GM12865 (cell line): Measurements from ENCODE around the gene CPA1.

Source experiments
- DNase-seq: peaks from one replicate; pipeline ENCODE4 v3.0.0; 2010; ENCODE audit warnings: low read depth
- H3K4me3 ChIP-seq: 2 replicates; pipeline ENCODE4 v1.5.1; 2011; ENCODE audit warnings: mild to moderate bottlenecking, low read depth, low read length, control low read depth
- TF ChIP-seq, protein P1 (sequence below): IDR thresholded peaks from 2 replicates; pipeline ENCODE4 v1.5.1; 2011; ENCODE audit warnings: low read length, control low read depth, low read depth, inconsistent platforms; ENCODE audit not compliant: insufficient read depth; ENCODE audit errors: missing control alignments

CPA1 gene

DNA sequence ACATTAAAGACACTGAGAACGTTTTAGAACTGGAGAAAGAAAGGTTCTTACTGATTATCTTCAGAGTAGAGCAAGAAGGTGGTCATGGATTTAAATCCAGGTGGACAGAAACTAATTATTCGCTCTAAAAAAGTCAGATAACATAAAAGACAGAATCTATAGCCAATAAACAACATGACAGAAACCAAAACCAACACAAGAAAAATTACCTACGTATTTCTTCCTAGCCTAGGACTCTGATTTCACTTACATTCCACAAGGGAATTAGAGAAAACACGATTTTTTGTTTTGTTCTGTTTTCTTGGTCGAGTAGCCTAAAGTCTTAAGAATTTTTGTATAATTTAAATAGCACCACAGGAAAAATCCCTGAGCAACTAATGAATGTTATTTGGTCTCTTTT lies 15.1 kb downstream of the CPA1 start:
- no peak for DNase-seq
- TF ChIP-seq, protein P1, sequence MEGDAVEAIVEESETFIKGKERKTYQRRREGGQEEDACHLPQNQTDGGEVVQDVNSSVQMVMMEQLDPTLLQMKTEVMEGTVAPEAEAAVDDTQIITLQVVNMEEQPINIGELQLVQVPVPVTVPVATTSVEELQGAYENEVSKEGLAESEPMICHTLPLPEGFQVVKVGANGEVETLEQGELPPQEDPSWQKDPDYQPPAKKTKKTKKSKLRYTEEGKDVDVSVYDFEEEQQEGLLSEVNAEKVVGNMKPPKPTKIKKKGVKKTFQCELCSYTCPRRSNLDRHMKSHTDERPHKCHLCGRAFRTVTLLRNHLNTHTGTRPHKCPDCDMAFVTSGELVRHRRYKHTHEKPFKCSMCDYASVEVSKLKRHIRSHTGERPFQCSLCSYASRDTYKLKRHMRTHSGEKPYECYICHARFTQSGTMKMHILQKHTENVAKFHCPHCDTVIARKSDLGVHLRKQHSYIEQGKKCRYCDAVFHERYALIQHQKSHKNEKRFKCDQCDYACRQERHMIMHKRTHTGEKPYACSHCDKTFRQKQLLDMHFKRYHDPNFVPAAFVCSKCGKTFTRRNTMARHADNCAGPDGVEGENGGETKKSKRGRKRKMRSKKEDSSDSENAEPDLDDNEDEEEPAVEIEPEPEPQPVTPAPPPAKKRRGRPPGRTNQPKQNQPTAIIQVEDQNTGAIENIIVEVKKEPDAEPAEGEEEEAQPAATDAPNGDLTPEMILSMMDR = no peak
- H3K4me3 ChIP-seq = no peak overlapping the region

DNA sequence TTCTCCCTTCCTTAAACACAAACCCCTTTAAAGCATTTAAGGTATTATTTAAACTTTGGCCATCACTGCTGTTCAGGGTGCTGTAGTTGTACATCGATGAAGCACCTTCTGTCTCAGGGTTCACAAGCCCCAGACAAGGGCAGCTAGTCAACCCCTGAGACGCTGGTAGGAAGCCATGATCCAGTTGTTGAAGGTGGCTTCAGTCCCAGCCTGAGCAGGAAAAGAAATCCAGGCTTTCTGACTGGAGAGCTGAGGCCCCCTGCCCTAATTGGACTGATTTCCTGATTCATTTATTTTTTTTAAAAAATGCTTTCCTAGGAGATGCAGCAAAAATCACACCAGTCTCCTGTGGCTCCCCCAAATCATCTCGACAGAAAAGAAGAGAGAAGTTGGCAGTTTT lies 15.8 kb downstream of the CPA1 start:
- DNase-seq = no peak
- TF ChIP-seq, protein P1 = no peak
- H3K4me3 ChIP-seq = no peak overlapping the region

DNA sequence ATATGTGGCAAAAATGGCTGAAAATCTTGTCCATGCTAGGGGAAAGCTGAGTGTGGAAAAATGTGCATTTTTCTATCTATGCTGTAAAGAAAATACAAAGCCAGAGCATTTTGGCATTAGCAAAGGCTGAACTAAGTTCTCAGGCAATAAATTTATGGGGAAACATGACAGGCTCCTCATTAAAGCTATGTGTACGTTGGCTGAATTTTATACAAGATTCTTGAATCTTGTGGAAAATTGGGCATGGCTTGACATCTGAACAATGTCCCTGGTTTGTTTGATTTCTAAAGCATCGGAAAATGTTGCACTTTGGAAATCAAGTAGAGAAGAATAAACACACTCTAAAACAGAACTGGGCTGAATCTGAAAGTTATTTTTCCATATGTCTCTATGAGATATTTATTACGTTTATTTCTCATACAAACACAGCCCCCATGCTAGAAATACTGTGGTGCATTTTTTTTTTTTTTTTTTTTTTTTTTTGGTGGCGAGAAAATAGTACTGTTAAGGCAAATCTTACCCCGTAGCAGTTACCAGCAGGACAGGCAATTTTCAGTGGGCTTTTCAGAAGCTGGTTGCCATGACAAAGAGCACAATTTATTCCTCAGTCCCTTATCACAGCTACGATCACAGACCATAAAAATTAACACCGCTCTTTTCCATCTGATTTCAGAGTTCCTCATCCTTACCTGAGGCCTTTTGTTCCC lies 16.9 kb downstream of the CPA1 start:
- H3K4me3 ChIP-seq = no peak overlapping the region
- TF ChIP-seq, protein P1 = no peak
- no peak for DNase-seq

DNA sequence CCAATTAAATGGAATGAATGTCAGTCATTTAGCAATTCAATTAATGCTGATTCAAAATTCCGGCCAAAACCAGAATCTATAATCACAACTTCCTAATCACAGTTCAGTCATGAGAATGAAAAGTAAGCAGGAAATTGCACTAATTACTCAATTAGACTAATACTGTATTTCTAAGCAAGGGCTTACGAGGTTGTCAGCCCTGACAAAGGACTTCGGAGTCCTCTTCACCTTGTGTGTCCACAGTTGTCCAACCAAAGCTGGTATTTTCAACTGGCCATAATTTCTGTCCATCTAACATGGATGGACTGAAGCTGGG lies 17.4 kb downstream of the CPA1 start:
- no peak for DNase-seq

DNA sequence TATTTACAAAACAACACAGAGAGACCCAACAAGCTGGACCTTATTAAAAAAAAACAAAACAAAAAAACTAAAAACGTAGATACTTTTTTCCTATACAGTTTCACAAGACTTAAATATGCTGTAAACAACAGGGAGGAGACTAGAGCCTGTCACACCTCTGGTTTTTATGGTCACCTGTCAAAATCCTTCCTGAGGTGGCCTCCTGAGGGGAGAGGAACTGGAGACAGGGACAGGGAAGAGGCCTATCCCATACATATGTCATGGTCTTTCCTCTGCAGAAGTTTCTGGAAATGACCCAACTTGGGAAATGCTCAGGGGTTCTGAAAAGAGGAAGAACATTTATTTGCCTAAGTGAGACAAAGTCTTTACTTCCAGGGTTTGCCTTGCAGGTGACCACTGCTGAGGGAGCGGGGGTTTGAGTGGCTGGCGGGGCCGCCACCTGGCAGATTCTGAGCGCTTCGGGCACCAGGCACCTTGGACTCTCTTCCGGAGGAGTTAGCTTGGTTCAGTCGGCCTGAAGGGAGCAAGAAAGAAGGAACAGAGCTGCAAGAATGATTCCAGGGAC lies 18.3 kb downstream of the CPA1 start:
- DNase-seq = no peak
- TF ChIP-seq, protein P1 = no peak
- H3K4me3 ChIP-seq = no peak overlapping the region

More for the DNA sequence above, 17.4 kb downstream of the CPA1 start:
- TF ChIP-seq, protein P1 = no peak
- no peak overlapping the region for H3K4me3 ChIP-seq

DNA sequence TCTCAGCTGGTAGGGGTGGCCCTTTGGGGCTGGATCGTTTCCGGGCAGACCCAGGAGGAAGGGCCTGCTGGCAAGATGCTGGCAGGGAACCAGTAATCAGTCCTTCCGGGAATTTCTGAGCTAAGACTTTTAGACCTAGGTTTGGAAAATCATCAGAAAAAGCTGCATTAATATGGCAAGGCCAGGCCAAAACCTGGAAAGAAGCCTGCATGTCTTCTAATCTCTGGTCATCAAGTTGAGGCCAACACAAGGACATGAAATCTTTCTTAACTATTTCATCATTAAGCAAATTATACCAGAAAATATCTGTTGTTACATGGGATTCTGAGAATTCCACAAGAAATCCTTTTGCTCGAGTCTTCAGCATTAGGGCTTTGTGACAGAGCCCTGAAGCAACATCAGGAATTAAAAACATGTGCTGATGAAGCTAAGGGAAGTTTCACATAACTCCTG lies 19.9 kb downstream of the CPA1 start:
- DNase-seq = no peak
- TF ChIP-seq, protein P1 = no peak
- H3K4me3 ChIP-seq = no peak overlapping the region

DNA sequence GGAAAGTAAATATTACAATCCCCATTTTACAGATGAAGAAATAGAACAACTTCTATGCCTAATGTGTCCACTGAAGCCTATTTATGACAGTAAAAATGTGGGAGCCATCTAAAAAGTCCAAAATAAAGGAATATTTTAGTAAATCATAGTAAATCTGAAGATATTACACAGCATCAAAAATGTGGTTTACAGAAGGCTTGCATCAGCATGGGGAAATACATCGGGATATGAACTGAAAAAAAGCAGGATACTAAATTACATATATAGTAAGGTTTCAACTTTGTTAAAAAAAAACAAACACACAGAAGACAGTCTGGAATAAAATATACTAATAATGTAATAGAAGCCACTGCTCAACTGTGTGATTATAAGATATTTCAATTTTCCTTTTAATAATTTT lies 20.8 kb downstream of the CPA1 start:
- H3K4me3 ChIP-seq = no peak overlapping the region

More for the DNA sequence above, 20.8 kb downstream of the CPA1 start:
- TF ChIP-seq, protein P1 = no peak
- DNase-seq = no peak
